Stimulated activated CD4-positive, alpha-beta T cell treated with anti-CD3 and anti-CD28 coated beads, Interleukin-4, amount 100 ng/mL, for 24 hours (primary cell): ENCODE measurements around the gene CDH13.

Experiments
- DNase-seq: peaks from one replicate; pipeline ENCODE4 v3.0.0-alpha.2; 2020

CDH13 gene

DNA sequence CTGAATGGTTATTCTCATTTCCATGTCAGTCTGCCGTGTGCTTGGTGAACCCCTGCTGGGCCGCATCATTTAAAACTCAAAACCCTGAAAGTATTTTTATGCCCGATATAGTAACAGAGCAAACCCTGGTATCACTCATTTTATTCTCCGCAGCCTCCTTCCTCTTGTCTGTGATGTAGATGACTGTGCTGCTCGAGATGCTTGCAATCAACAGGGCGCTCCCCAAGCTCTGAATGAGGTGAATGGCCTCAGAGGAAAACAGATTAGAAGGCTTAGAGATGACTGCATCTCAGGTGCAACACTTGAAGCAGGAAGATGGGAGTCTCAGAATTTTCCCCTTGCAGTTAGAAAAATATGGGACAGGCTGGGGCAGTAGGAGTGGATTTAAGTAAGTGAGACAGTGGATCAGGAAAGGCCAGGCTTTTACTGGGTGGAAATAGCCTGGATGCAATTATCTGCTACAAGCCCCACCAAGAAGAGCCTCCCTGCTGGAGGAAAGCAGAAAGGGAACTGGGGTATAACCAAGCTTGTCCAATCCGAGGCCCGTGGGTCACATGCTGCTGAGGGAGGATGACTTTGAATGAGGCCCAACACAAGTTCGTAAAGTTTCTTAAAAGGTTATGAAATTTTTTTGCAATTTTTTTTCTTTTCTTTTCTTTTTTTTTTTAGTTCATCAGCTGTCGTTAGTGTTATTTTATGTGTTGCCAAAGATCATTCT lies 166.9 kb downstream of the CDH13 start:
- no peak for DNase-seq

DNA sequence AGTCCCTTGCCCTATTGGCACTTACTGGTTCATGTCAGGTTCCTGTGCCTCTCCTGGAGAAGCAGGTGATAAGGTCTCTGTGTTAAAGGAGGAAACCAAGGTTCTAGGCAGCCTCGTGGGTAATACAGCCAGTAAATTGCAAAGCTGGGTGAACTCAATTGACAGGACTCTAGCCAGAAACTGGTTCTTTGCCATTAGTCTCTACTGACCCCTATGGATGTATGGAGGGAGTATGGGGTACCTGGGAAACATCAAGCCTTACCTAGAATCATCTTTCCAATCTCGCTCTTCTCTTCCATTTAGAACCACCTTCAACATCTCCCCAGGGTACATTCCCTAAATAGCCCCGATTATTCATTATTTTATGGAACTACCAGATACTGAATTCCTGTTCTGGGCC lies 169.3 kb downstream of the CDH13 start:
- DNase-seq = no peak

DNA sequence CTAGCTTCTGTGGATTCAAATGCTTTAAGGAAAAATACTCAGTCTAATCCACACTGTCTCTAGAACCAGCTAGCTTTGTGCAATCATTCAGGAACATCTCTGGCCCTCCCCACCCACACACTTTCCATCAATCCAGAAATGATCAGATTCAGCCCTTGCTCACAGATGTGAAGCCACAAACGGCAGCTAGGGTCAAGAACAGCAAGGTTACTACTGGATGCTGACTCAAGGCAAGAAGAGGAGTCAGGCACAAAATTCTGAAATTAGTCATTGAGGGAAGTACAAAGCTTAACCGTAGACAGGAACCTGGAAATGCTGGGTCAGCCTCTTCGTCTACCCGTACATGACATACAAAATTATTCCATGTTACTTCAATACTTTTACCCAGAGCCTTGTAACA lies 174.6 kb downstream of the CDH13 start:
- peak; percentile 6 for DNase-seq

DNA sequence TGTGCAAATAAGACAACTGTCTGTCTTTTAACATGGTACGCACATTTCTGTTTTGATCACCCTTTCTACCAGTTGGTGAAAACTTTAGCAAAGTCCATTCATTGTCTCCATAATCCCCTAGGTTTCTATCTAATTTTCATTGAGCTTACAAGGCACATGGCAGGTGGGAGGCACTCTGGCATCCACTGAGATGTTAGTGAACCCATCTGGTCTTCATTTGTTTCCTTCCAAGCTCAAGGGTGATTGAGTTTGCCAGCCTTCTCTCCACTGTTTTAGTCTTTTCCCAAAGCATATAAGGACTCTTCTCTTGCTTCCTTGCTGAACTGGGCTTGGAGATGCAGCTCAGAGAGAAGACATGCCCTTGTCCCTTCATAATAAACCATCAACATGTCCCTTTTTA lies 179.1 kb downstream of the CDH13 start:
- DNase-seq = no peak

DNA sequence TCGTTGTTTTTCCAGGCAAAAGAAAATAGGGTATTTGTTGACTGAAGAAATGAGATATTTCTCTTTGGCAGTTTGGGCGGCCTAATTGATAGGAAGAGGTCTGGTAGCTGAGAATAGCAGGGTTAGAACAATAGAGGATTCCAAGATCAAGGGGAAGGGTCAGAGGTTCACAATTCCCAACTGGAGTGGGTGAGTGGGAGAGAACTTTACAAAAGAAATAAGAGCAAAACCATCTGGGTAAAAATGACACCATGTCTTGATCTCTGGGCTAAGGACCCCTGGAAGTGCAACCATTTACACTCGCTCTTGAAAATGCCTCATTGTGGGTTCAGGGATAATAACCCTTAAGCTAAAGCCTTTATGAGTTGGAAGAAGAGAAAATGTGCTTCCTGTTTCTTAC lies 180.5 kb downstream of the CDH13 start:
- no peak for DNase-seq

DNA sequence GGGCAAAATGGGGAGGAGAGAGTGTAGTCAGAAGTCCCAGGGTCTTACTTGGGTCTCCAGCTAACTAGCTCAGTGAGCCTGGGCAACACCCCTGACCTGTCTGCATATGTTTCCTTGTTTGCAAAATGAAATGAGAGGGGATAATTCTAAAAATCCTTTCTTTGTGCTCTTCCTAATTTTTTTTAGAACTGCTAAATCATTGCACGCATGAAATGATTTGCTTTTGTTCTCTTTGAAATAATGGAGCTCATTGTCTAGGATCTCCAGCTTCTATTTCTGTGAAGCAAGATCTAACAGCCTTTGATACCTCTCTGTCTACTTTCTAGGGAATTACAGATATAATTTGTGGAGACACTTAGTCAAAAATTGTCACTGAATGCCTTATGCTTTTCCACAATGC lies 181.3 kb downstream of the CDH13 start:
- DNase-seq = no peak

GRCh38 chr16:82810077-82810476 lies 183.3 kb downstream of the CDH13 start:
- no peak for DNase-seq

- DNase-seq = no peak
These were observed 187.3 kb downstream of the CDH13 start for GRCh38 chr16:82814059-82814458.

DNA sequence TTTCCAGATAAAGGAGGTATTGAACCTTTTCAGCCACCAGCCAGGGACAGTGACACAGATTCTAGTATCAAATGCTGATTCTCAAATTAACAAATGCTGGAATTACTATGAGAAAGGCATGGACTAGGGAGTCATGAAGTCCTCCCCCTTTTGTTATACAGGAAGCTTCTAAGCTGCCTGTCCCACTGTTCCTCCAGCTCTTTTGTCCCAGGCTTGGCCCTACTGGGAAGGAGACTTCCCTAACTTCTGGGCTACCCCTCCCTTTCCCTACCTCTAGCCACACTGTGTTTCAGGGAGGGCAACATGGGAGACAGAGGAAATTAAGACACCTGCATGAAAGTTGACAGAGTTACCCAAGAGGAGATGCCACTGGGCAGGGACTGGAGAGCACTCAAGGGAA lies 192.5 kb downstream of the CDH13 start:
- DNase-seq = no peak

DNA sequence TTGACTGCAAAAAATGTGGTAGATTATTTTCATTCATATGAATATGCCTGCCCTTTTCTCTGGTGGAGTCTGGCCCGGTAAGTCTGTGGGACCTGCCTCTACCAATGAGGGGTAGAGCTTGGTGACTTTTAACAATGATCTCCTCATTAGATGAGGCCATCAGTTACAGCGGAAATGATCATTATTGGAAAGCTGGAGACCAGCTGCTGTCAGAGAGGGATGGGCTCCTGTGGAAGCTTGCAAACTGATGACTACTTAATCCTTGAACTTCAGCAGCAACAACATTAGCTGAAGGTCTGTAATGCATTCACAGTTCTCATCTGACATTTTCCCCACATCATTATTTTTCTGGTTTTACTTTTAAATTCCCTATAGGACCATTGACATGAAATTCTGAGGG lies 194.1 kb downstream of the CDH13 start:
- no peak for DNase-seq

- no peak for DNase-seq
These were observed 197.6 kb downstream of the CDH13 start for GRCh38 chr16:82824408-82824807.

DNA sequence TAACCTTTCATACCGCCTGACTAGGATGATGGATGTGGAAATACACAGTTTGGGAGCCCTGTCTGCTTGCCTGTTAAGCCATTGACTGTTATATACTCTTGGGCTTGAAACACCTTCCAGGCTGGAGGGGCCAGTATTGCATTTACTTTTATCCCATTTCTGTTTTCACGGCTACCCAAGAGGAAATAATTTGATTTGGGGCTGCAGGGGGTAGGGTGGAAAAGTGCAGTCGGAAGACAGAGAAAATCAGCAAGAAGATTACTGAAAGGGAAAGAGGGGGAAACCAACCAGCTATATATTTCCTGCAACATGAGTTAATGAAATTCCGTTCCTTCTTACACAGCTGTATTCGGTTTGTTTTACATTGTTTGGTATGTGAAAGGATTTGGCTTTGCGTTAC lies 202.5 kb downstream of the CDH13 start:
- DNase-seq = no peak

DNA sequence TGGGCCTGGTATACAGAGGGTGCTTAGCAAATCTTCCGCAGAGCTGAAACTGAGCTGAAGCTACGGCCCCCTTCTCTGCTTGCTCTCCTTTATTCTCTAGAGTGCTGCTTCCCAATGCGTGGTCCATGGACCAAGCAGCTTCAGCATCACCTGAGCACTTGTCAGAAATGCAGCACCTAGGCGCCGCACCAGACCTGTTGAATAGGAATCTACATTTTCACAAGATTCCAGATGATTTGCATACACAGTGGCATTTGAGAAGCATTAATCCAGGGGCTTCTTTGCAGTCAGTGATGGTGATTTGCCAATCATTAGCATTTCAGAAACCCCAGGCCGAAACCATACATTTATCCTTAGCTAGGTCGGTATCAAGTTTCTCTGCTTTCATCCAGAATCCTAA lies 204.2 kb downstream of the CDH13 start:
- DNase-seq = no peak

- no peak for DNase-seq
These were observed 206.1 kb downstream of the CDH13 start for GRCh38 chr16:82832821-82833220.

- no peak for DNase-seq
These were observed 206.7 kb downstream of the CDH13 start for GRCh38 chr16:82833378-82833993.

DNA sequence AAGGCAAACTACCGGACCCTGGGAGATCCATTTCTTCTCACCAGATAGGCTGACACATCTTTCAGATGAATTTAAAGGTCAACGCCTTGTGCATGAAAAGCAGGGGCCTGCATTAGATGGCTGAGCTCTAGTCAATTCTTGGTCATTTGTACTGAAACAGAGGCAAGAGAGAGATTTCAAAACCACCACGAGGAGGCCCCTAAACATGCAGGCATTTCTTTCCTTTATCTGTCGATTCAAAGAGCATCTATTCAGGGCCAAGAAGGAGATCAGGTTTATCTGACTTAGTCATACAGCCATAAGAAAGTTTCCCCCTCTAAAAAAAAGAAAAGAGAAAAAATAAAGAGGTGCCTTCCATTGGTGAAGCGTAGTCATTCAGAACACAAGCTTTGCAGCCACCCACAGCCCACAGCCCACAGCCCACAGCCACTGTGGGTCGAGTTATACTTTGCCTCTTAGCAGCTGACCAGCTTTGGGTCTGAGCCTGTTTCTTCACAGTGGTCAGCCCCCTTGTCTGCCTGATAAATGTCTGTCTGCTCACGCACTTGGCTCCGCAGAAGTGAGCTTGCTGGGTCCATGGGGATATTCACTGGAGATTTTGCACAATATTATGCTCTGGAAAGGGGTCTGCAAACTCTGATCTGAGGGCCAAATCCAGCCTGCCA lies 207.5 kb downstream of the CDH13 start:
- no peak for DNase-seq

DNA sequence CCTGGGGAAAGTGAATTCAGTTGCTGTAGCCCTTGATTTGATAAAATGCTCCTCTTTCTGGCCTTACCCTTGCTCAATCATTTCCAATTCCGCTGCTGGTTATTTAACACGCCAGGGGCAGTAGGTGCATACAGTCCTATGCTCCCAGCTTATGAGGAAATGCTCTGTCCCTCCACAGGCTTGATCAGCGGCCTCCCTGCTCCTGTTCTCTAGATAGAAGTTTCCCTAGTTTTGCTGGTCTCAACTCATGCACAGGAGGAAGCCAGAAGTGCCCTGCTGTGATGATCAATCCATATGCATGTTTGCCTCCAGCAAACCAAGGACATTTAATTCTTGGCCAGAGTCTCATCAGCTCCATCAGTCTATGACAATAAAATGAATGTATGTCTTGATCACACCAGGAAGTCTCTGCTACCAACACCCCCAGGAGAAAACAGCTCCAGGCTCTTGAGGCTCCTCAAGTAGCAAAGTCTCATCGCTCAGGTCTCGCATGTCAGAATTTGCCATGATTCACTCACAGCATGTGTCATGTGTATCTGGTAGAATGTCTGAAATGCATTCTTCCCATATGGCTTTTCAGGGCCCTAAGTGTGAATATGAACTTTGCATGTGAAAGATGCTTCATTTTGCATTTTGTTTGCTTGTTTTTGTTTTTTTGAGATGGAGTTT lies 208.9 kb downstream of the CDH13 start:
- DNase-seq = no peak

GRCh38 chr16:82841108-82841507 lies 214.3 kb downstream of the CDH13 start:
- no peak for DNase-seq

DNA sequence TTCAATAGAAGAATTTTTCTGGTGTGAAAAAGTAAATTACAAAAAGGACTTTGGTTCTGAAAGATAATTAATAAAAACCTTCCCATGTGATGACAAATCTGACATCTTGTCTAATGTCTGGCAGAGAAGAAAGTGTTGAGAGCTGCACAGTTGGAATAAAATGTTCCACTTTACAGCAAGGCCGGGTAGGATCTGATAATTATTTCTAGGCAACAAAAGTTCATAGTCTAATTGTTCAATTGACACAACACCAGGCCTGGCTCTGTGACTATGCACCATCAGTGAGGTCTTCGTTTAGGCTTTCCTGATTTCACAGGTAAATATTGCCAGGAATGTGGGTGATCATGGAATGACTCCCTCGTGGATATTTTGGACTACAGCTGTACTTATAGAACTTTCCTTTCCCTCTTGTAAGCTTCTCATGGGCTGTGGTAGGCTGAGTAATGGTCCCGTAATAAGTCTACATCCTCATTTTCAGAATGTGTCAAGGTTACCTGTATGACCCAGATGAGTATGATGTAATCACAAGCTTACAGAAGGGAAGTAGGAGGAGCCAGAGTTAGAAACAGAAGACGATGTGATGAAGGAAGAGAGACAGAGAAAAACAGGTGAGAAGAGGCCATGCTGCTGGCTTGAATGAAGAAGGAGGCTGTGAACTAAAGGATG lies 217.0 kb downstream of the CDH13 start:
- no peak for DNase-seq

GRCh38 chr16:82845116-82845515 lies 218.3 kb downstream of the CDH13 start:
- no peak for DNase-seq

DNA sequence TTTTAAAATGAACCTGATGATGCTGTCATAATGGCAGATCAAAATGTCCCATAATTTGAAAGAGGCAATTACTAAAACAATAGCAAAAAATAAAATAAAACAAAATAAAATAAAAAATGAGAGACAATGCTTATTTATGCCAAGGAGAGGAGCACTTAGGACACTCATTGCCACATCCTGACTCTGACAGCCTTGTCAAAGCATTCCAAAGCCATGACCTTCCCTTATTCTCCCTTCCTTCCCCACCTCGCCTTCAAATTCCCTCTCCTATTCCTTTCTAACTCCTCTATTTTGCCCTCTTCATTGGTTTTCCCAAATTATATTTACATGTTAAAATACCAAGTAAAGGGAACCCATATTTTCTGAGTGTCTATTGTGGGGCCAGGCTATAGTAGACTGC lies 220.0 kb downstream of the CDH13 start:
- no peak for DNase-seq

DNA sequence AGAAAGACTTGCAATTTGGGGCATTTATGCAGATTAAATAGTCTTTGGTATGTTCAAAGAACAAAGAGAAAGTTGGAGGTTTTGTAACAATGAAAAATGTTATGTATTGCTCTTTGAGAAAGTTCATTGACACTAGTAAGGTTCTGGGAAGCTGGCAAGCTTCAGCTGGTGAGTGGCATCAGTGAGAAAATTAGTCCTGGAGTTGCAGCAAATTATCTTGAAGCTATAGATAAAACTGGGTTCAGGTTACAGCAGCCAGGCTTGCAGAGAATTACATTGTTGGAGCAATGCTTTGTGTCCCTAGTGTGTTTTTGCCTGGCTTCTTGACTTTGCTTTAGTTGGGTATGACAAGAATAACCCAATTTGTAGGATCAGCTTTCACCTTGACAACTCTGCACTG lies 221.2 kb downstream of the CDH13 start:
- no peak for DNase-seq

GRCh38 chr16:82852388-82853008 lies 225.7 kb downstream of the CDH13 start:
- DNase-seq = no peak
